ENCODE data around the gene MTA1.

Gene MTA1

DNA sequence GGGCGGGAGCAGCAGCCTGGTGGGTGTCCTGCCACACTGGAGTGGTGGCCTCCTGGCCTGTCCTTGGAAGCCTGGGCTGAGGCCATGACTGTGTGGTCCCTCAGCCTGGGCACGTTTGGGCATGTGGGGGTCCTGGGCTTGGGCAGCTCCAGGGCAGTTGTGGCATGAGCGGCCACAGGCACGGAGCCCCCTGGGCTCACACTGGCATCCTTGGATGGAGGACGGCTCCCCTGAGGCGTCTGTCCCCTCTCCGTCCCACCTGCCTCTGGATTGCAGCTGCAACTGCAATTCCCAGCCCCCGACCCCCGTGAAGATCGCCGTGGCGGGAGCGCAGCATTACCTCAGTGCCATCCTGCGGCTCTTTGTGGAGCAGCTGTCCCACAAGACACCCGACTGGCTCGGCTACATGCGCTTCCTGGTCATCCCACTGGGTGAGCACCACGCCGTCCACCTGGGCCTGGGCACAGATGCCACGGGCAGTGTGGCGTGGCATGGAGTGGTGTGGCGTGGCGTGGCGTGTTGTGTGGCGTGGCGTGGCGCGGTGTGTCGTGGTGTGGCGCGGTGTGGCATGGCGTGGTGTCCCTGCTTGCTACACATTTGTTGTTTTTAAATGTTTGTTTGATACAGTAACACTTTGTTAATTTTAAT lies 36.4 kb upstream of the MTA1 start:
- in situ Hi-C loops (cut with MboI; ENCODE audit: low sequenced_read_pairs, unreplicated experiment) = no loop called here
- DNase-seq (ENCODE audit: low spot score) = no peak
- TF ChIP-seq, protein P1, sequence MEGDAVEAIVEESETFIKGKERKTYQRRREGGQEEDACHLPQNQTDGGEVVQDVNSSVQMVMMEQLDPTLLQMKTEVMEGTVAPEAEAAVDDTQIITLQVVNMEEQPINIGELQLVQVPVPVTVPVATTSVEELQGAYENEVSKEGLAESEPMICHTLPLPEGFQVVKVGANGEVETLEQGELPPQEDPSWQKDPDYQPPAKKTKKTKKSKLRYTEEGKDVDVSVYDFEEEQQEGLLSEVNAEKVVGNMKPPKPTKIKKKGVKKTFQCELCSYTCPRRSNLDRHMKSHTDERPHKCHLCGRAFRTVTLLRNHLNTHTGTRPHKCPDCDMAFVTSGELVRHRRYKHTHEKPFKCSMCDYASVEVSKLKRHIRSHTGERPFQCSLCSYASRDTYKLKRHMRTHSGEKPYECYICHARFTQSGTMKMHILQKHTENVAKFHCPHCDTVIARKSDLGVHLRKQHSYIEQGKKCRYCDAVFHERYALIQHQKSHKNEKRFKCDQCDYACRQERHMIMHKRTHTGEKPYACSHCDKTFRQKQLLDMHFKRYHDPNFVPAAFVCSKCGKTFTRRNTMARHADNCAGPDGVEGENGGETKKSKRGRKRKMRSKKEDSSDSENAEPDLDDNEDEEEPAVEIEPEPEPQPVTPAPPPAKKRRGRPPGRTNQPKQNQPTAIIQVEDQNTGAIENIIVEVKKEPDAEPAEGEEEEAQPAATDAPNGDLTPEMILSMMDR (IDR thresholded peaks at IDR 0.05; ENCODE audit: borderline replicate concordance, control extremely low read depth, extremely low read depth, insufficient read depth, missing control alignments) = no peak

DNA sequence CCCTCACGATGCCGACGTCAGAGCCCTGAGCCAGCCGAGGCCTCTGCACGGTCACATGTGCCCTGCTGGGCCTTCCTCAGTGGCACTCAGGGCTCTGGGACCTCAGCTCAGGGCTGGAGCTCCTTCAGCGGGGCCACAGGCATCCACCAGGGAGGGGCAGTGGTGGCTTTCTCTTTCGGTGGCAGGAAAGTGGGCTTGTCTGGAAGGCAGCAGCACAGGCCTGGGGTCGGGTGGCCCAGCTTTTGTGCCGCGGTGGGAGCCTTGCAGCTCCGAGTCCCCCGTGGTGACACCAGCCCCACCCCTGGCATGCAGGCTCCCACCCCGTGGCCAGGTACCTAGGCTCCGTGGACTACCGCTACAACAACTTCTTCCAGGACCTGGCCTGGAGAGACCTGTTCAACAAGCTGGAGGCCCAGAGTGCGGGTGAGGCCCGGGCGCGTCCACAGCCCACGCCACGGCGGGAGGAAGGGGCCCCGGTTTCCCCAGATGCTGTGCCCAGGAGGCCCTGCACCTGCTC lies 35.5 kb upstream of the MTA1 start:
- TF ChIP-seq, protein P1 (IDR thresholded peaks at IDR 0.05; ENCODE audit: borderline replicate concordance, control extremely low read depth, extremely low read depth, insufficient read depth, missing control alignments) = no peak
- in situ Hi-C loops (cut with MboI; ENCODE audit: low sequenced_read_pairs, unreplicated experiment) = no loop called here
- DNase-seq (ENCODE audit: low spot score) = no peak

DNA sequence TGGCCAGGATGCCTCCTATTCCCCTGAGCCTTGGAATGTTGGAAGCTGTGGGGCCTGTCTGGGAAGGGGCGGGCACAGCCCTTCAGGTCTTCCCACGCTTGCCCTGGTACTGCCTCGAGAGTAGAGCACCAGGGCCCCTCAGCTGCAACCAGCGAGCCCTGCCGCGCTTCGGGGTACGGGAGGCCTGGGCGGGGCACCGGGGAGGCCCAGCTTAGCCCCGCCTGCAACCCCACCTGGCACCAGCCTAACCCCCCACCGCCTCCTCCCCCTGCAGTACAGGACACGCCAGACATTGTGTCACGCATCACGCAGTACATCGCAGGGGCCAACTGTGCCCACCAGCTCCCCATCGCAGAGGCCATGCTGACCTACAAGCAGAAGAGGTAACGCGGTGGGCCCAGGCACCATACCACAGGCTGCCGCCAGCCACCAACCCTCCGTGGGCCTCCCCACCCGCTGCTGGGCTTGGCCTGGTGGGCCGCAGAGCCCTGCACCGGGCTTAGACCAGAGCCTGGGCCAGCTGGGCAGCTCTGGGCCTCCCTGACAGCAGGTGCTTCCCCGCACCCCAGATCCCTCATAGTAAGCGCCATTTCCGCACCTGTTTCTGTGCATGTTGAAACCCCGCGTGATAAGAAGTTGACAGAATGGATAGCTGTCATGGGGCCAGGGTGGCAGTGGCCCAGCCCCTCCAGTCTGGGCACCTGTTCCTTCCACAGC lies 34.9 kb upstream of the MTA1 start:
- TF ChIP-seq, protein P1 (IDR thresholded peaks at IDR 0.05; ENCODE audit: borderline replicate concordance, control extremely low read depth, extremely low read depth, insufficient read depth, missing control alignments) = no peak
- DNase-seq (ENCODE audit: low spot score) = no peak
- in situ Hi-C loops (cut with MboI; ENCODE audit: low sequenced_read_pairs, unreplicated experiment) = no loop called here

DNA sequence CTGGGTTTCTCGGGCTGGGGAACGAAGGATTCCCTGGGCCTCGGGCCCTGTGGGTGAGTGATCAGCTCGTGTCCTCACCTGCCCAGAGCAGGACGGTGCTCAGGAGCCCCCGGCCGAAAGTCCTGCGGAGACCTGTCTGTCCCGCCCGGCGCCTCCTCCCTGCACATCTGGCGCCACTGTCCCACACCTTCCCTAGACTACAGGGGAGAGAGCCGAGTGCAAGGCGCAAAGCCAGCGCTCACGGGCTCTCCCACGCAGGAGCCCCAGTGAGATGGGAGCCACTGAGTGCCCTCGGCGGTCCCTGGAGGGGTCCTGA lies 34.3 kb upstream of the MTA1 start:
- in situ Hi-C loops (cut with MboI; ENCODE audit: low sequenced_read_pairs, unreplicated experiment) = no loop called here
- no peak for DNase-seq (ENCODE audit: low spot score)
- TF ChIP-seq, protein P1 (IDR thresholded peaks at IDR 0.05; ENCODE audit: borderline replicate concordance, control extremely low read depth, extremely low read depth, insufficient read depth, missing control alignments) = no peak

DNA sequence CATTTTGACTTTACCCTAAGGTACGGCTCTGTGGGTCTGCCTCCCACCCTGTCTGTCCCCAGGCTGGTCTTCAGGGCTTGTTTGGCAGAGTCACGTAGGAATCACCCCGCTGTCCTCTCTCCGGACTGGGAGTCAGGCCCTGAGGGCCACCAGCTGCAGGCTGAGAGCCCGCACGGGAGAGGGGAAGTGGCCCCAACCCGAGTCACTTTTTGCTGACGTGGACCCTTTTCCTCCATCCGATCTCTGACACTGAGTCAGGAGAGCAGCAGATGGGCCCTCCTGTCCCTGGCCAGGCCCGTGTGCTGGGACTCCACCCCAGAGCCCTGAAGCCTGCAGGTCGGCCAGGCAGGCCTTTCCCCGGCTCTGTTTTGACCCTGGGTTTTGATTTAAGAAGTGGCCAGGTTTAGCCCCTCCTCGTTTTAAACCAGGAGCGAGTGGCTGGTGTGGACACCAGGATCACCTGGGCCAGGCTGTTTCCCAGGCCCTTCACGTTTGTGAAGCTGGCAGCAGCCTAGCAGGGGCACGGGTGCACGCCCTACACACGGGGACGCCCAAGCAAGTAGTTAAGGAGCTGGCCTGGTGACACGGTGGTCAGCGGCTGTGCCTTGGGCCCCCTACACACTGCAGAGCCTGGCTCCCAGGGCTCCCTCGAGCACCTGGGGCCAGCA lies 33.8 kb upstream of the MTA1 start:
- no peak for DNase-seq (ENCODE audit: low spot score)
- in situ Hi-C loops (cut with MboI; ENCODE audit: low sequenced_read_pairs, unreplicated experiment) = no loop called here
- TF ChIP-seq, protein P1 (IDR thresholded peaks at IDR 0.05; ENCODE audit: borderline replicate concordance, control extremely low read depth, extremely low read depth, insufficient read depth, missing control alignments) = no peak

DNA sequence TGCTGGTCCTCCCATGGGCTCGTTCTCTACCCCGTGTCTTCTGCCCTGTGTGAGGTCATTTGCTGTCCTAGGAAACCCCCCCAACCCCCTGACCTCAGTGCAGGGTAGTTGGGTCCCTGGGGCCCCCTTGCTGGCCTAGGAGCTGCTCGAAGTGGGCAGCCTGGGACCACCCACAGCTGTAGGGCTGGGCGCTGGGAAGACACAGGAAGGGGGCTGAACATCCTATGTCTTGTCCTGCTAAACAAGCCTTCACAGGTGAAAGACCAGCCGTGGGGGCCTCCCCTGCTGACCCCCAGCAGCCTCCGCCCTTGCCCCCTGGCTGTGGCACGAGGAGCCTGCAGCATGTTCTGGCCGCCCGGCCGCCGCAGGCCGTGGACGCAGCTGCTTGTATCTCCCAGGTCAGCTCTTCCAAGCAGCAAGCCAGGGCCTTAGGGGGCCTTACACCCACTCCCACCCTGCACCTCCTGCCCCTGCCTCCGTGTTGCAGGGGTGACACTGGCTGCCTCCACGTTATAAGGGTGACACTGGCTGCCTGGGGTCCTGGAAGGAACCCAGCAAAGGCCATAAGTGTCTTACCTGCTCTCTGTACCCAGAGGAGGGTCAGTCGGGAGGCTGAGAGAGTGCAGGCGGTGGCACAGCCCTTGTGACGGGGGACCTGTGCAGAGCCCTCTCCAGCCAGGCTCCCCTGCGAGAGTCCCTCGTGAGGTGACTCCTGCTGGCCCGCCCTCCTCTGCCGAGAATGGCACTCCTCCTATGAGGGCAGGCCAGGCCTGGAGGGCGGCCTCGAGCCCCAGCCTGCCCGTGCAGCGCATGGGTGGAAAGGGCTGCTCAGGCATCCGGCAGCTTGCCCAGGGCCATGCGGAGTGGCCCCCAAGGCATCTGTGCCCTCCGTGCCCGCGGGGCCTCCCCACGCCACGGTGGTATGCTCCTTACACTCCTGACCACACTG lies 32.8 kb upstream of the MTA1 start:
- TF ChIP-seq, protein P1 (IDR thresholded peaks at IDR 0.05; ENCODE audit: borderline replicate concordance, control extremely low read depth, extremely low read depth, insufficient read depth, missing control alignments) = no peak
- no peak for DNase-seq (ENCODE audit: low spot score)
- in situ Hi-C loops (cut with MboI; ENCODE audit: low sequenced_read_pairs, unreplicated experiment) = no loop called here
